HAP-1 (cell line): Measurements from ENCODE around the gene C11orf91.
"Not testable (repeated sequence)": the region's sequence is repeated elsewhere in the genome, so short reads cannot be mapped to it uniquely, and the experiment has no call there.

Experiments used
- DNase-seq, 2 experiments: peaks; one replicate each; pipeline ENCODE4 v3.0.0-alpha.2; 2016 to 2020; ENCODE audit warnings: low spot score in 2 of 2
- H3K27me3 ChIP-seq: fragments of 250-450 bp; sonication (Bioruptor Pico); 2 replicates; pipeline ENCODE4 v1.5.1; 2020; ENCODE audit warnings: low read depth, mild to moderate bottlenecking, moderate library complexity
- H3K36me3 ChIP-seq: fragments of 250-450 bp; sonication (Bioruptor Pico); replicated peaks from 2 replicates; pipeline ENCODE4 v1.5.1; 2020; ENCODE audit warnings: mild to moderate bottlenecking
- H3K4me1 ChIP-seq: fragments of 250-450 bp; sonication (Bioruptor Pico); 2 replicates; pipeline ENCODE4 v1.5.1; 2020; ENCODE audit warnings: mild to moderate bottlenecking
- H3K4me3 ChIP-seq: fragments of 250-450 bp; sonication (Bioruptor Pico); 2 replicates; pipeline ENCODE4 v1.5.1; 2020; ENCODE audit warnings: mild to moderate bottlenecking, moderate library complexity
- H3K9me3 ChIP-seq: fragments of 250-450 bp; sonication (Bioruptor Pico); 2 replicates; pipeline ENCODE4 v1.5.1; 2020; ENCODE audit warnings: mild to moderate bottlenecking, moderate library complexity
- in situ Hi-C: fragments of 300-500 bp; cut with MboI; formaldehyde crosslinking; loops from 3 replicates; pipeline ENCODE4 v1.14.3; 2020; ENCODE audit warnings: low sequenced_read_pairs, inconsistent platforms, mixed read lengths

The C11orf91 gene

GRCh38 chr11:33712436-33712835, 11.8 kb upstream of the C11orf91 start:
- Histone ChIP-seq H3K9me3 (no peaks in the 10 kb centered on the region), H3K4me1 (no peaks in the 10 kb centered on the region)
- DNase-seq, result no peak

GRCh38 chr11:33709466-33709865, 8.8 kb upstream of the C11orf91 start:
- Histone ChIP-seq H3K36me3 (peaks cover 39% of the 10 kb centered on the region), H3K4me3 (no peak overlapping the region), H3K27me3 (no peaks in the 10 kb centered on the region), H3K4me1 (no peaks in the 10 kb centered on the region), H3K9me3 (no peaks in the 10 kb centered on the region)
- in situ Hi-C loops, result no loop called here
- DNase-seq, result no peak

More at GRCh38 chr11:33712436-33712835, 11.8 kb upstream of the C11orf91 start:
- in situ Hi-C loops, result no loop called here
- Histone ChIP-seq H3K36me3 (peaks cover 54% of the 10 kb centered on the region), H3K27me3 (no peaks in the 10 kb centered on the region), H3K4me3 (no peak overlapping the region)

- Histone ChIP-seq H3K4me1 (no peaks in the 10 kb centered on the region), H3K9me3 (no peaks in the 10 kb centered on the region), H3K27me3 (no peaks in the 10 kb centered on the region), H3K4me3 (no peak overlapping the region), H3K36me3 (peaks cover 37% of the 10 kb centered on the region)
- in situ Hi-C loops, result no loop called here
- DNase-seq, result no peak
Observed at GRCh38 chr11:33708985-33709384, 8.4 kb upstream of the C11orf91 start.

GRCh38 chr11:33707831-33708230, 7.2 kb upstream of the C11orf91 start:
- H3K36me3 ChIP-seq, result peaks cover 27% of the 10 kb centered on the region

DNA sequence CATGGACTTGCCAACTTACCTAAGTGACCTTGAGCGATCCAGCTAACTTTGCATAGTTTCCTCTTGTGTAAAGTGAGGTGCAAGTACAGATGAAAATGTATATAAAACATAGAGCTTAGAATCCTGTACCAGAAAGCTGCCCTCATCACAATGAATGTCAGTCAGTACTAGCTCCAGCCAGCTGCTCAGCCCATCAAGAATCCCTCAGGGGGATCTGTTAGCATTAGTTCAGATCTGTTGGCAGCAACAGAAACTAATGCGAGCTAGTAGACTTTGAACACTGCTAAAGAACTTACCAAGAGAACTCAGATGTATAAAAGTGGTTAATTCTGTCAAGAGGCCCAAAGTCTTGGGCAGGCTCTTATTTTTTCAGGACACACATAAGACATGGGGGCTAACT, 6.3 kb upstream of the C11orf91 start:
- no peaks in the 10 kb centered on the region for H3K27me3 ChIP-seq
- H3K9me3 ChIP-seq, result no peaks in the 10 kb centered on the region
- H3K4me1 ChIP-seq, result no peaks in the 10 kb centered on the region
- in situ Hi-C loops, result no loop called here
- H3K4me3 ChIP-seq, result no peak overlapping the region
- peaks cover 22% of the 10 kb centered on the region for H3K36me3 ChIP-seq
- no peak for DNase-seq

More at GRCh38 chr11:33707831-33708230, 7.2 kb upstream of the C11orf91 start:
- in situ Hi-C loops, H3K4me3 ChIP-seq, H3K4me1 ChIP-seq, DNase-seq, H3K9me3 ChIP-seq, H3K27me3 ChIP-seq: not testable (repeated sequence)

DNA sequence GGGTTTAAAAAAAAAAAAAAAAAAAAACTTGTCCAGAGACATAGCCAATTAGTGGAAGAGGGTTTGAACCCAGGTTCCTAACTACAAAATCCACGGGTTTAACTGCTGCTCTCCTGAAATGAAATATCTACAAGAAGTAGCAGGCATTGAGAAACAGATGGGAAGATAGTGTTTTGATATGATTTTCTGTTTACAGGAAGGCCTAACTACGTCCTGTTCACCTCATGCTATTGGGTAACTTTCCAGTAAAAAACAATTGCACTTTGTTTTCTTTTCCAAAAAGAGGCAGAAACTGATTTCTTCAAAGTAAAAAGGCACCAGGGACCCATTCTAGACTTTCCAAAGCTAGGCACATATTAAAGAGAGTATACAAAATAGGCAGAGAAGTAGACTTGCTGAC, 5.9 kb upstream of the C11orf91 start:
- H3K4me3 ChIP-seq, result no peak overlapping the region
- no peak for DNase-seq
- in situ Hi-C loops, result no loop called here
- H3K36me3 ChIP-seq, result peaks cover 22% of the 10 kb centered on the region
- no peaks in the 10 kb centered on the region for H3K9me3 ChIP-seq
- no peaks in the 10 kb centered on the region for H3K4me1 ChIP-seq
- no peaks in the 10 kb centered on the region for H3K27me3 ChIP-seq

DNA sequence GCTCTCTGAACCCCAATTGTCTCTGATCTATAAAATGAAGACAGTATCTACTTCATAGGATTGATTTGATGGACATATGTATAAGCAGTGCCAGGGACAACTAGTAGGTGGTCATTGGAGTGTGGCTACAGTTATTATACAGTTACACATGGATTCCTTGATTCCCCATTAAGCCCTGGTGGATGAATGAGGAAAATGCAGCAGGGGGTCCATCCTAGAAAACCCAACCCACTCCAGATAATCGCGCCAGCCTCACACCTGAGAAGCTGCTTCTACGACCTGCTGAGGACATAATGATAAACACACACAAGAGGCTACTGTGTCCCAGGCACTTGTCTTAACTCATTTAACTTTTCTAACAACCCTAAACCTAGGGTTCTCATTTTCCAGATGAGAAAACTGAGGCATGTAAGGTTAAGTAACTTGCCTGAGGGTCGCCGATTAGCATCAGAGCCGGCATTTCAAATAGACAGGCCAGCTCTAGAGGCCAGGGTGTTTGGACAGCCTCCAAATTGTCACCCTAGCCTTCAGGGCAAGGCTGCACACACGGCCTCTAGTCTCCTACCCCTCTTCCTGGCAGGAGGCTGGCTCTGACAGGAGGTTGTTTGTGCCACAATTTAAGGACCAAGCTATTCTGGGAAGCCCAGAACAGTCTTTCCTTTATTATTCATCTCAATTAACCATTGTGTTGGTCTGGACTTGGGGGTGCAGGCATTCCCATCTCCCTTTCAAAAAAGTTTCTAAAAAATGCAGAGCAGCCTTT, 3.8 kb upstream of the C11orf91 start:
- Histone ChIP-seq H3K27me3 (no peaks in the 10 kb centered on the region), H3K4me3 (no peak overlapping the region), H3K36me3 (peaks cover 12% of the 10 kb centered on the region), H3K9me3 (no peaks in the 10 kb centered on the region), H3K4me1 (peaks cover 4% of the 10 kb centered on the region)
- no peak for DNase-seq
- in situ Hi-C loops, result no loop called here

DNA sequence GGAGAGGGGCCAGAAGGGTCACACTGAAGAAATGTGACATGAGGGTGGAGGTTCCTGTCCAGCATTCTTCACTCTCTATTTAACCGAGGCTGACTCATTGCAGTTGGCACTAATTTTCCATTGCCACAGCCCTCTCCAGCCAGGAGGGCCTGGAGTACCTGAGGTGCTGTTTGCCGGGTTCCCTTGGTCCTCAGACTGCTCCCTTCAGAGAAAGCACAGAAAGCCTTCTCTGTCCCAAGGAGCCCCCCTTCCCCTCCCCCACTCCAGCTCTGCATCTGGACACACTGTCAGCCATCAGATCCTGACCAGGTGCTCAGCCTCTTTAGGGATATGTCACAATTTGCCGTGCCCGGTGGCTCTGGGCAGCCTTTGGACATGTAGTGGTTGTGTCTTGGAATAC, 3.2 kb upstream of the C11orf91 start:
- in situ Hi-C loops, result no loop called here
- Histone ChIP-seq H3K36me3 (peaks cover 6% of the 10 kb centered on the region), H3K4me3 (no peak overlapping the region), H3K9me3 (no peaks in the 10 kb centered on the region), H3K4me1 (peaks cover 4% of the 10 kb centered on the region), H3K27me3 (no peaks in the 10 kb centered on the region)
- no peak for DNase-seq

DNA sequence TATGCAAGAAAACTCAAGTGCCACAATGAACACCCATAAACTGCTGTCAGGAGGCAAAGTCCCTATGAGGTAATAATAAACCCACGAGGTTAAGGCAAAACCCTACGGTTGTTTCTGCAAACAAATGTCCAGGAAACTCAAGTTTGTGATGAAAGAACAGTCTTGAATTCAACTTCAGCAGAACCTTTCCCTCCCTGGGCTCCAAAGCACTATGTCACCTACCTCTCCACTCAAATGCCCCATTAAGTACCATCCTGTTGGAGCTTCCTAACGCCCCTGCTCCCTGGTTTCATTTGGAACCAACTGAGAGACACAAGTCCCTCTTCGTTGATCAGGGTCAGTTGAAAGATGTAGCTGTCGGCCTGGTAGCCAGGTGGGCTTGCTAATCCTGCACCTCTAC, 2.6 kb upstream of the C11orf91 start:
- Histone ChIP-seq H3K36me3 (peaks cover 3% of the 10 kb centered on the region; the same call in 1 of the 2 replicates), H3K27me3 (no peaks in the 10 kb centered on the region), H3K9me3 (no peaks in the 10 kb centered on the region), H3K4me1 (peaks cover 4% of the 10 kb centered on the region), H3K4me3 (no peak overlapping the region)
- no peak for DNase-seq
- in situ Hi-C loops, result no loop called here

- in situ Hi-C loops, result no loop called here
- Histone ChIP-seq H3K4me3 (peak overlapping the region; percentile 57), H3K36me3 (no peaks in the 10 kb centered on the region), H3K27me3 (no peaks in the 10 kb centered on the region), H3K9me3 (no peaks in the 10 kb centered on the region), H3K4me1 (peaks cover 4% of the 10 kb centered on the region)
- no peak for DNase-seq
Observed at GRCh38 chr11:33701302-33702230, 940 bp upstream of the C11orf91 start.

- H3K9me3 ChIP-seq, result no peaks in the 10 kb centered on the region
- no peaks in the 10 kb centered on the region for H3K27me3 ChIP-seq
- no peaks in the 10 kb centered on the region for H3K36me3 ChIP-seq
- H3K4me3 ChIP-seq, result peak overlapping the region; percentile 57
- in situ Hi-C loops, result no loop called here
- no peak for DNase-seq
- H3K4me1 ChIP-seq, result peaks cover 4% of the 10 kb centered on the region
Observed at GRCh38 chr11:33700063-33700501, 544 bp downstream of the C11orf91 start.

GRCh38 chr11:33699515-33700062, 1.0 kb downstream of the C11orf91 start:
- Histone ChIP-seq H3K36me3 (no peaks in the 10 kb centered on the region), H3K9me3 (no peaks in the 10 kb centered on the region), H3K4me1 (peaks cover 4% of the 10 kb centered on the region), H3K27me3 (no peaks in the 10 kb centered on the region), H3K4me3 (no peak overlapping the region)
- in situ Hi-C loops, result loop anchor here (25.0 kb wide), 1 partner anchor 537 kb away; the partner anchor contains the start of gene CSTF3
- DNase-seq, result no peak

DNA sequence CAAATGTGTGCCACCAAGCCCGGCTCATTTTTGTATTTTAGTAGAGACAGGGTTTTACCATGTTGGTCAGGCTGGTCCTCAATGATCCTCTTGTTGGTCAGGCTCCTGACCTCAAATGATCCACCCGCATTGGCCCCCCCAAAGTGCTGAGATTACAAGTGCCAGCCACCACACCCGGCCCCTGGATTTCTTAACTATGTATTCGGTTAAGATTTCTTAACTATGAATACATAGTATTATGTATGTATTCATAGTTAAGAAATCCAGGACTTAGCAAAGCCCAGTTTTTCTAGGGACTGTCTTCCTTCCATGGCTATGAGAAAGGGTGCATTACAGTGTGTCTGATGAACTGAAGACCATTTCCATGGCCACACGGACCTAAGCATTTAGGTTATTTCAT, 1.7 kb downstream of the C11orf91 start:
- H3K4me1 ChIP-seq, result peaks cover 4% of the 10 kb centered on the region
- in situ Hi-C loops, result loop anchor here (25.0 kb wide), 1 partner anchor 537 kb away; the partner anchor contains the start of gene CSTF3
- H3K36me3 ChIP-seq, result no peaks in the 10 kb centered on the region
- H3K27me3 ChIP-seq, result no peaks in the 10 kb centered on the region
- no peaks in the 10 kb centered on the region for H3K9me3 ChIP-seq
- no peak for DNase-seq
- H3K4me3 ChIP-seq, result no peak overlapping the region
